Stimulated activated CD4-positive, alpha-beta T cell treated with anti-CD3 and anti-CD28 coated beads, Interleukin-15, amount 100 ng/mL, for 48 hours (primary cell): ENCODE data around the gene ZCCHC2.
A peak's percentile ranks its signal among the peaks of the same experiment; 100 is the strongest.

Experiments used
- DNase-seq, 2 donors: peaks; one replicate each; pipeline ENCODE4 v3.0.0-alpha.2; 2020; ENCODE audit warnings: low read depth in 2 of 2

ZCCHC2 gene

GRCh38 chr18:62510789-62511188 lies 12.0 kb upstream of the ZCCHC2 start:
- DNase-seq = no peak

- DNase-seq = no peak
Observed at GRCh38 chr18:62512532-62512931, 10.3 kb upstream of the ZCCHC2 start.

- DNase-seq = no peak
Observed at GRCh38 chr18:62512996-62513395, 9.8 kb upstream of the ZCCHC2 start.

GRCh38 chr18:62514570-62514969 lies 8.3 kb upstream of the ZCCHC2 start:
- no peak for DNase-seq

- DNase-seq = no peak
Observed at GRCh38 chr18:62516242-62516641, 6.6 kb upstream of the ZCCHC2 start.

- DNase-seq = no peak
Observed at GRCh38 chr18:62518460-62519375, 4.1 kb upstream of the ZCCHC2 start.

- DNase-seq = no peak
Observed at GRCh38 chr18:62519684-62520083, 3.1 kb upstream of the ZCCHC2 start.

- DNase-seq = no peak
Observed at GRCh38 chr18:62521082-62521481, 1.7 kb upstream of the ZCCHC2 start.

GRCh38 chr18:62521593-62521992 lies 1.2 kb upstream of the ZCCHC2 start:
- DNase-seq = no peak

GRCh38 chr18:62522178-62522503 lies 684 bp upstream of the ZCCHC2 start:
- no peak for DNase-seq

GRCh38 chr18:62523255-62523588 lies 397 bp downstream of the ZCCHC2 start:
- no peak for DNase-seq

GRCh38 chr18:62523631-62524439 lies 1.0 kb downstream of the ZCCHC2 start:
- DNase-seq = peak; percentile 31 to 49

- DNase-seq = peak; percentile 30 to 47
Observed at GRCh38 chr18:62524440-62525200, 1.8 kb downstream of the ZCCHC2 start.

GRCh38 chr18:62525608-62526007 lies 2.8 kb downstream of the ZCCHC2 start:
- no peak for DNase-seq

GRCh38 chr18:62526098-62527025 lies 3.5 kb downstream of the ZCCHC2 start:
- peak; percentile 62 to 66 for DNase-seq

- DNase-seq = no peak
Observed at GRCh38 chr18:62529597-62529996, 6.8 kb downstream of the ZCCHC2 start.

- DNase-seq = no peak
Observed at GRCh38 chr18:62531078-62531477, 8.3 kb downstream of the ZCCHC2 start.

GRCh38 chr18:62531931-62532330 lies 9.1 kb downstream of the ZCCHC2 start:
- no peak for DNase-seq

- DNase-seq = no peak
Observed at GRCh38 chr18:62536005-62536404, 13.2 kb downstream of the ZCCHC2 start.

GRCh38 chr18:62537042-62537894 lies 14.4 kb downstream of the ZCCHC2 start:
- DNase-seq = no peak
